Gastrocnemius medialis (tissue), 4 donors: Measurements from ENCODE around the gene NAA60. TPM values are rescaled to one million over a fixed set of nuclear protein-coding genes. Genes with fewer than 3 reads are reported as not detected.
"Not testable (repeated sequence)": the region's sequence is repeated elsewhere in the genome, so short reads cannot be mapped to it uniquely, and the experiment has no call there.

ENCODE experiments used
- ATAC-seq, 2 donors: fragments of 150-250 bp; one replicate each; pipeline ENCODE4 v1.9.1; 2016
- DNase-seq, 2 donors: peaks; one replicate each; pipeline ENCODE4 v3.0.0-alpha.2; 2019
- H3K27ac ChIP-seq, 4 donors: fragments of 200-600 bp; sonication (generic); 1 replicate in 1 of 4; 2 replicates in 3 of 4; pipeline ENCODE4 v1.5.1; 2016 to 2018; ENCODE audit warnings: mild to moderate bottlenecking in 2 of 4, moderate library complexity in 1 of 4
- H3K27me3 ChIP-seq, 3 donors: fragments of 200-600 bp; sonication (generic) in 2 of 3; 1 replicate in 1 of 3; 2 replicates in 2 of 3; pipeline versions ENCODE4 v1.5.1 to v1.6.0; 2016 to 2019; ENCODE audit warnings: mild to moderate bottlenecking in 1 of 3, moderate library complexity in 1 of 3
- H3K36me3 ChIP-seq, 2 donors: fragments of 200-600 bp; sonication (generic) in 1 of 2; one replicate each; pipeline ENCODE4 v1.5.1; 2017 to 2018
- H3K4me1 ChIP-seq, 2 donors: fragments of 200-600 bp; sonication (generic) in 1 of 2; one replicate each; pipeline ENCODE4 v1.5.1; 2016 to 2017; ENCODE audit warnings: mild to moderate bottlenecking in 2 of 2
- H3K4me3 ChIP-seq, 4 donors: fragments of 200-600 bp; sonication (generic) in 3 of 4; 1 replicate in 1 of 4; 2 replicates in 3 of 4; pipeline ENCODE4 v1.5.1; 2016 to 2019; ENCODE audit warnings: mild to moderate bottlenecking in 2 of 4
- H3K9me3 ChIP-seq, 3 donors: fragments of 200-600 bp; sonication (generic) in 2 of 3; 1 replicate in 1 of 3; 2 replicates in 2 of 3; pipeline ENCODE4 v1.5.1; 2016 to 2019
- CTCF ChIP-seq, 5 experiments: fragments of 450-650 bp in 3 of 5; fragments of 200-600 bp in 2 of 5; sonication (generic) in 2 of 5; IDR thresholded peaks in 4 of 5; conservative IDR thresholded peaks in 1 of 5; 1 replicate in 4 of 5; 2 replicates in 1 of 5; pipeline ENCODE4 v1.5.1; 2016 to 2019; ENCODE audit warnings: antibody characterized with exemption in 5 of 5, mild to moderate bottlenecking in 3 of 5, moderate library complexity in 3 of 5
- POLR2A ChIP-seq, 2 donors: fragments of 450-650 bp; IDR thresholded peaks; one replicate each; pipeline ENCODE4 v1.6.1; 2017; ENCODE audit warnings: antibody characterized with exemption in 2 of 2, mild to moderate bottlenecking in 2 of 2, moderate library complexity in 2 of 2
- in situ Hi-C, 4 donors: fragments of 200-750 bp; cut with MboI; loops; one replicate each; pipeline versions ENCODE4 v1.15.0 to v1.8.0; 2017; ENCODE audit warnings: low sequenced_read_pairs in 4 of 4
- intact Hi-C: fragments of 100-400 bp; cut with DNase I; formaldehyde crosslinking; loops from one replicate; pipeline ENCODE4 v1.15.1; 2023; ENCODE audit warnings: low total_unique reads
- total RNA-seq, 4 donors: library from RNA; depleted of rRNA; stranded (reverse); fragments of >200 nt; gene quantifications; one replicate each; pipeline versions ENCODE4 v1.1.0 to v1.2.3, GENCODE V29; 2016

Gene NAA60
- total RNA-seq, 4 donors from 2014 or later, result 14.2 to 16.7 (median 15.4) TPM

GRCh38 chr16:3495176-3495575 lies 51.7 kb downstream of the NAA60 start, which contains the start of gene C16orf90:
C16orf90 (minus strand) TSS chr16:3495489; CDS start chr16:3495421, 68 bp downstream.
- in situ Hi-C loops (loop anchor here in 1 of 4 donors (10.0 kb wide), 1 partner anchor 90 kb away; the partner anchor contains the start of genes ZNF174 and ZSCAN32), intact Hi-C loops (no loop called here)
- Histone ChIP-seq H3K9me3 (no peaks in the 10 kb centered on the region), H3K4me1 (no peaks in the 10 kb centered on the region), H3K4me3 (no peak within 1 kb of the TSS), H3K36me3 (no peaks in the 10 kb centered on the region), H3K27me3 (no peaks in the 10 kb centered on the region), H3K27ac (no peak within 1 kb of the TSS)
- DNase-seq (no peak), ATAC-seq (no peak)
- TF ChIP-seq CTCF (IDR thresholded peaks at IDR 0.05 in 4 of 5, conservative IDR thresholded peaks at IDR 0.05 in 1 of 5), result no peak
- TF ChIP-seq POLR2A (IDR thresholded peaks at IDR 0.05), result no peak

DNA sequence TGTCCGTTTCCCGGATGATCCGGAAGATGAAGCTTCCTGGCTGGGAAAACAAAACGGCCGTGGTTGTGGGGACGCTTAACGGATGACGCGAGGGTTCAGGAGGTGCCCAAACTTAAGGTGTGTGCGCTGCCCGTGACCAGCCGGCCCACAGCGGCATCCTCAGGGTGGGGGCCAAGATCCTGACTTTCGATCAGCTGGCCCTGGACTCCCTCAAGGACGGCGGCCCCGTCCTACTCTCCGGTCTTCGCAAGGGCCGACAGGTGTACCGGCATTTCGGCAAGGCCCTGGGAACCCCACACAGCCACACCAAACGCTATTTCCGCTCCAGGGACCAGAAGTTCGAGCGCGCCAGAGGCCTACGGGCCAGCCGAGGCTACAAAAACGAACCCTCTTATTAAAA lies 52.9 kb downstream of the NAA60 start:
- no peak for DNase-seq
- H3K27me3 ChIP-seq, result no peaks in the 10 kb centered on the region
- in situ Hi-C loops, result loop anchor here in 1 of 4 donors (10.0 kb wide), 1 partner anchor 92 kb away; the partner anchor contains the start of genes ZNF174 and ZSCAN32
- H3K4me1 ChIP-seq, result peaks cover 0 to 4% of the 10 kb centered on the region in 2 donors
- H3K27ac ChIP-seq, result no peak overlapping the region
- no peaks in the 10 kb centered on the region for H3K9me3 ChIP-seq
- no peak for ATAC-seq
- no peak overlapping the region for H3K4me3 ChIP-seq
- TF ChIP-seq CTCF (IDR thresholded peaks at IDR 0.05 in 4 of 5, conservative IDR thresholded peaks at IDR 0.05 in 1 of 5) (no peak), POLR2A (IDR thresholded peaks at IDR 0.05) (no peak)
- H3K36me3 ChIP-seq, result no peaks in the 10 kb centered on the region
- intact Hi-C loops, result no loop called here

GRCh38 chr16:3497771-3498170 lies 54.3 kb downstream of the NAA60 start:
- intact Hi-C loops, result no loop called here
- no peaks in the 10 kb centered on the region for H3K9me3 ChIP-seq
- no peaks in the 10 kb centered on the region for H3K36me3 ChIP-seq
- H3K4me3 ChIP-seq, result no peak overlapping the region
- in situ Hi-C loops, result loop anchor here in 1 of 4 donors (10.0 kb wide), 1 partner anchor 93 kb away; the partner anchor contains the start of genes ZNF174 and ZSCAN32
- peaks cover 6 to 15% of the 10 kb centered on the region in 2 donors for H3K4me1 ChIP-seq
- no peaks in the 10 kb centered on the region for H3K27me3 ChIP-seq
- DNase-seq, result no peak
- no peak for ATAC-seq
- TF ChIP-seq POLR2A (IDR thresholded peaks at IDR 0.05), result no peak
- no peak for TF ChIP-seq CTCF (IDR thresholded peaks at IDR 0.05 in 4 of 5, conservative IDR thresholded peaks at IDR 0.05 in 1 of 5)
- no peak overlapping the region for H3K27ac ChIP-seq

- peaks cover 6 to 15% of the 10 kb centered on the region in 2 donors for H3K4me1 ChIP-seq
- TF ChIP-seq POLR2A (IDR thresholded peaks at IDR 0.05) (no peak), CTCF (IDR thresholded peaks at IDR 0.05 in 4 of 5, conservative IDR thresholded peaks at IDR 0.05 in 1 of 5) (no peak)
- H3K27ac ChIP-seq, result no peak overlapping the region
- no peaks in the 10 kb centered on the region for H3K9me3 ChIP-seq
- no peak for ATAC-seq
- intact Hi-C loops (no loop called here), in situ Hi-C loops (loop anchor here in 1 of 4 donors (10.0 kb wide), 1 partner anchor 94 kb away; the partner anchor contains the start of genes ZNF174 and ZSCAN32)
- H3K4me3 ChIP-seq, result no peak overlapping the region
- H3K36me3 ChIP-seq, result no peaks in the 10 kb centered on the region
- no peaks in the 10 kb centered on the region for H3K27me3 ChIP-seq
- no peak for DNase-seq
These were observed 55.5 kb downstream of the NAA60 start for GRCh38 chr16:3498988-3499387.

GRCh38 chr16:3501412-3501761 lies 57.9 kb downstream of the NAA60 start:
- not testable (repeated sequence) for H3K36me3 ChIP-seq, H3K9me3 ChIP-seq, H3K27me3 ChIP-seq, DNase-seq
- ATAC-seq, result peak in 1 of 2 donors; percentile 4
- Histone ChIP-seq H3K4me3 (peak overlapping the region; percentile 89 to 92 (median 91)), H3K27ac (peak overlapping the region; percentile 62 to 80 (median 74)), H3K4me1 (peaks cover 6 to 15% of the 10 kb centered on the region in 2 donors)
- in situ Hi-C loops, result loop anchor here in 1 of 4 donors (25.0 kb wide), 1 partner anchor 386 kb away; the partner anchor contains the start of gene CREBBP
- intact Hi-C loops, result loop anchor here (1.0 to 10.0 kb wide), 5 partner anchors 45 to 347 kb away; partner anchors contain the start of genes OR1F1, ZNF200 and ZNF263
